GM18867 (cell line): ENCODE measurements around the gene SMYD4.
"Not testable (repeated sequence)": the region's sequence is repeated elsewhere in the genome, so short reads cannot be mapped to it uniquely, and the experiment has no call there.

Experiments used
- ATAC-seq: cut with Tn5 transposase; IDR thresholded peaks from one replicate; pipeline ENCODE4 v1.9.1; 2021; ENCODE audit warnings: mild to moderate bottlenecking, moderate library complexity; ENCODE audit not compliant: unreplicated experiment

Gene SMYD4

DNA sequence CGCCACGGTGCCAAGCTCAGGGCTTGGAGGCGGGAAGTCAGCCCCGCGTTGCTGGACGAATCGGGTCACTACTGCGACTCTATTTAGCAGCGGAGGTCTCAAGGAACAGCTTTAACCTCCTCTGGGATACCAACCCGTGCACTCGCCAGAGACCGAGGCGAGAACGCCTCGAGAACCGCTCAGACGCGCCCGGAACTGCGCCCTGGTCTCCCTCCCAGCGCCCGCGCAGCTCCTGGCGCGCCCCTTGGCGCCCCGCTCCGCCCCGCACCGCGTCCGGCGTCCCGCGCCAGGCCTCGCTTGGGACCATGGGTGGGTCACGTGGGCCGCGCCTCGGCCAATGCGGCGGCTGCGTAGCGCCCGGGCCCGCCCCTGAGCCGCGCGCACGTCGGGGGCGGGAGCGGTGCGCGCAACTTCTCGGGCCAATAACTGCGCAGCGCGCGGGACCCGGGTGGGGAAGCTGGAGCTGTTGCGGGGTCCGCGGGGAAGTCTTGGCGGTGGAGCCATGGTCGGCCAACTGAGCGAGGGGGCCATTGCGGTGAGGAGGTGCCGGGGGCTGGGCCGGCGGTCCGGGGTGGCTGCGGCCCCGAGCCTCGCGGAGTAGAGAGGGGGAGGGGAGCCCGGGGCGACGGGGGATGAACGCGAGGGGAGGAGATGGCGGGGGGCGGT is at the start of gene SMYD4, which contains the start of gene RPA1:
Gene SMYD4 (minus strand): TSS at position 311 of the 666 bp plus-strand sequence. CDS start 1,908 bp downstream, outside the sequence.
Gene RPA1 (plus strand): TSS at position 414 of the 666 bp plus-strand sequence. CDS start 89 bp downstream, at position 503.
- peak; percentile 84 for ATAC-seq

DNA sequence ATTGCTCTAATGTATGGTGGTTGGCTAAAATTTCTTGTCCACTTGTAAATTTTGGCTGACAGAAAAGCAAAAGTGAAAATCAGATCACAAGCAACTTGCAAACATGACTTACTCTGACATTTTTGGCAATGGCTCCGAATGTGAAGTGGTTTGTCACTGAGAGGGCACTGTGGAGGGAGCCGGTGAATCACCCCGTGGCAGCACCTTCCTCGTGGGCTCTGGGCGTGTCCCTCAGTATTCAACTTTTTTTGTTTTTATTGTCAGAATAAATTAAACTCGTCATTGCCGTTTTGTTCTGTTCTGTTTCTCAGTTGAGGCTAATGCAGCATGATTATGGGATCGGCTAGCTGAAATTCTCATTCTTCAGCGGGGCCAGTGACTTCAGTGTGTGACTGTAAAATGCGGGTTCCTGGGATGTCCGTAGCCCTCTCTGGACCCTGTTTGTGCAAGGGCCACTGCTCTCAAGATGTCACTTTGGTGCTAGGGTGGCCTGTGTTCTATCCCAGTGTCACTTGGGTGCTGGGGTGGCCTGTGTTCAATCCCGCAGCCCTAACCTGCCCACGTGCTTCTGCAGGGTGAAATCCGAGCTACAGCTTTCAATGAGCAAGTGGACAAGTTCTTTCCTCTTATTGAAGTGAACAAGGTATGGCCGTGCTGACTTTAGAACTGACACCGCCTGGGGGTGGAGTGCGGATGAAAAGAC is 48.9 kb upstream of the SMYD4 start:
- no peak for ATAC-seq

DNA sequence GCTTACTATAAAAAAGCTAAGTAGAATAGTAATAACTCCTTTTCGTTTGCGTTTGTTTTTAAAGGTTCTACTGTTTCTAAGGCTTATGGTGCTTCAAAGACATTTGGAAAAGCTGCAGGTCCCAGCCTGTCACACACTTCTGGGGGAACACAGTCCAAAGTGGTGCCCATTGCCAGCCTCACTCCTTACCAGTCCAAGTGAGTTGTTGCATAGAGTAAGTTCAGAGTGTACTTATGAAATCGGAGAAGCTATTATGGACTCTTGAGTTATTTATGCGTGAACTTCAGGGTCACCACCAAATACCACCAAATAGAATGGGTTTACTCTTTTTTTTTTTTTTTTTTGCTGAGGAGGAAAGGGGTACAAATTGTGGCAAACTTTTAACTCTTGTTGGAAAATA is 45.9 kb upstream of the SMYD4 start:
- ATAC-seq: no peak

DNA sequence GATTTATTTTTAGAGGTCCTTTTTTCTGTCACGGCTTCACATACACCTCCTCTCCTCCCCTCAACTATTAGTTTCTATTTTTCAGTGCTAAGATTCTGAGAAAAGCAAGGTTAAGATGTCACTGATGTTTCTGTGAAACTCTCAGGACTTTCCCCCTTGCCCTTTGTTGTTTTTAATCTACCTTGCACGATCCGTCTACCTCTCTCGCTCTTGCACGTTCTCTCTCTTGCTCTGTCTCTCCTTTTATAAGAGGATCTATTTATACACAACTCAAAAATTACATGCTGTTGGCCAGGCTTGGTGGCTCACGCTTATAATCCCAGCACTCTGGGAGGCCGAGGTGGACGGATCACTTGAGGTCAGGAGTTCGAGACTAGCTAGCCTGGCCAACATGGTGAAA is 43.7 kb upstream of the SMYD4 start:
- no peak for ATAC-seq

DNA sequence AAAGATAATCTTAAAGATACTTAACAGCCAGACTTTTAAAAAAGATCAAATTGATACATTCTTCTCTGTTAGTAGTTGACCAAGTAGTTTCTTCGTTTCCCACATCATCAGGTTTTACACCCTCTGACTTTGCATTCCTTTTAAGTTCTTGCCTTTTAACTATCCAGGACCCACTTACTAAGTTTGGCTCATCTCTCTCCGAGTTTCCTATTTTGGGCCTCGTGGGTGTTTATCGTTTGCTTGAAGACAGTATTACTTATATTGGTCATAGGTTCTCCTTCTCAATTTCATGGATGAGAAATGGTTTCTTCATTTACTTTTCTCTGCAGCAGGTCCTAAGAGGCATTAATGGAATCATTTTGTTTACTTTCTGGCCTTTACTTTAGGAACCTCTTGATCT is 43.3 kb upstream of the SMYD4 start:
- no peak for ATAC-seq

- ATAC-seq: no peak
Measured at GRCh38 chr17:1872254-1872653, 42.6 kb upstream of the SMYD4 start.

DNA sequence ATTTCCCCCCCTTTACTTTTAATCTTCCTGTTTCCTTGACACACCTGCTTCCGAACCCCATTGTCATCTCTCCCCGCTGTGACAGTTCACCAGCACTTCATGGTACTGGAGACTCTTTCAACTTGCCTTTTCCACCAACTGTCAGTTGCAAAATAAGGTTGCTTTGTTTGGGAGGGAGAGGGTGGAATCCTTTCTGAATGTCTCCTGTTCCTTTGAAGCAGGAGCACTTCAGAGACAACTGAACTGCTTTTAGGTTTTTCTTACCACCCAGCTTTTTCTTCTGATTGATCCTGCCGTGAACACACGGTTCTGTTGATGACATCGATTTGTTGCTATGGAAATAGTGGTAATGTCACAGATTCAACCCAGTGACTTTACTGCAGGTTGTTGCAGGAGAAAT is 42.1 kb upstream of the SMYD4 start:
- ATAC-seq: no peak

GRCh38 chr17:1870592-1870991 is 40.9 kb upstream of the SMYD4 start:
- no peak for ATAC-seq

DNA sequence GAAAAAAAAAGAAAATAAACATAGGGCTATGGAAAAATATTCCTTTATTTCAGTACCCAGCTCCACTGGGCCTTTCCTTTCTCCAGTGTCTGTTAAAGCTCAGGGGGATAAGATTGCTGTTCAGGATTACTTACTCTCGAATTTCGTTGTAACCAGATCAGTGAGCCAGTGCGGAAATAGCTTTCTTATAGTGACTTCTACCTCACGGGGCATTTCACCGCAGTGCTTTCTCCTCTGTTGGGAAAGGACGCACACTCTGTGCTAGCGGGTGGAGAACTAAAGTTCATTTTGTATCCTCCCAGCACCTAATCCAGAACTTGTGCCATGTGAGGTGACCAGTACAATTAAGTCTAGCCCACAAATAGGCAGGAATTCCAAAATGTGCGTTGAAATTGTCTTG is 38.4 kb upstream of the SMYD4 start:
- ATAC-seq: no peak

- ATAC-seq: no peak
Measured at GRCh38 chr17:1867307-1867706, 37.6 kb upstream of the SMYD4 start.

- ATAC-seq: no peak
Measured at GRCh38 chr17:1865252-1866037, 35.7 kb upstream of the SMYD4 start.

- ATAC-seq: no peak
Measured at GRCh38 chr17:1861391-1862010, 31.8 kb upstream of the SMYD4 start.

GRCh38 chr17:1860978-1861377 is 31.3 kb upstream of the SMYD4 start:
- no peak for ATAC-seq

- not testable (repeated sequence) for ATAC-seq
Measured at GRCh38 chr17:1856462-1856861, 26.8 kb upstream of the SMYD4 start.

GRCh38 chr17:1853698-1854097 is 24.0 kb upstream of the SMYD4 start:
- no peak for ATAC-seq

- ATAC-seq: no peak
Measured at GRCh38 chr17:1852327-1852726, 22.6 kb upstream of the SMYD4 start.

GRCh38 chr17:1847191-1847590 is 17.5 kb upstream of the SMYD4 start:
- no peak for ATAC-seq

GRCh38 chr17:1843947-1844346 is 14.2 kb upstream of the SMYD4 start:
- no peak for ATAC-seq

DNA sequence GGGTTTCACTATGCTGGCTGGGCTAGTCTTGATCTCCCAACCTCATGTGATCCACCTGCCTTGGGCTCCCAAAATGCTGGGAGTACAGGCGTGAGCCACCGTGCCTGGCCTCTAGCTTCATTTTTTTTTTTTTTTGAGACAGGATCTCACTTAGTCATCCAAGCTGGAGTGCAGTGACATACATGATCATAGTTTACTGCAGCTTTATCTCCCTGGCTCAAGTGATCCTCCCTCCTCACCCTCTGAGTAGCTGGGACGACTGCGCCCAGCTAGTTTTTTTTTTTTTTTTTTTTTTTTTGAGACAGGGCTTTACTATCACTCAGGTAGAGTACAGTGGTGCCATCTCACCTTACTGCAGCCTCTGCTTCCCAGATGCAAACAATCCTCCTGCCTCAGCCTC is 9.8 kb upstream of the SMYD4 start:
- ATAC-seq: no peak

DNA sequence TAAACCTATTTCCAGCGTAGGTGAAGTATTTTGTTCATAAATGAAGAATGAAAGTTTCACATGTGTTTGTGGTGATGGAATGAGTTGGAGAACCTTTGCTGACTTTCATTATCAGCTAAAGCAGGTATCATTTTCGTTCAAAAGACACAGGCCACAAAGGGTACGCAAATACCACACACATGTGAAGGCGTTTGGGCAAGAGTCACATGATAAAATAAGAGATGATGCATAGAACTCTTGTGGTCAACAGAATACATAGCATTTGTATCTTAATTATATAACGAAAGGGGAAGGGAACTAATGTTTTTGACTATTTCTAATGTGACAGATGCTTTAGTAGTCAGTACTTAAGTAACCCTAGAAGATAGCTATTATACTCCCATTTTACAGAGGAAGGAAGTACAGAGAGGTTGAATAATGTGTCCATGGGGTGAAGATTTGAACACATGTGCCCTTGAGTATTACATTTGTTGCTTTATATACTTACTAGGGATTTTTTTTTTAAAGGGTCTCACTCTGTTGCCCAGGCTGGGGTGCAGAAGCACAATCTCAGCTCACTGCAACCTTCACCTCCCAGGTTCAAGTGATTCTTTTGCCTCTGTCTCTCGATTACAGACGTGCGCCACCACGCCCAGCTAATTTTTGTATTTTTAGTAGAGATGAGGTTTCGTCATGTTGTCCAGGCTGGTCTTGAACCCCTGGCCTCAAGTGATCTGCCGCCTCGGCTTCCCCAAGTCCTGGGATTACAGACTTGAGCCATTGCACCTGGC is 4.9 kb upstream of the SMYD4 start:
- peak; percentile 57 for ATAC-seq

- no peak for ATAC-seq
Measured at GRCh38 chr17:1830288-1830687, 586 bp upstream of the SMYD4 start.
